Ascending aorta (tissue), 2 donors: ENCODE measurements around the gene TRABD2B. TPM values are rescaled to one million over a fixed set of nuclear protein-coding genes. Genes with fewer than 3 reads are reported as not detected.

Source experiments
- DNase-seq, 2 donors: peaks; one replicate each; pipeline ENCODE4 v3.0.0-alpha.2; 2019; ENCODE audit warnings: low spot score in 2 of 2
- H3K27ac ChIP-seq, 2 donors: fragments of 200-600 bp; sonication (generic); one replicate each; pipeline ENCODE4 v1.5.1; 2016 to 2017; ENCODE audit warnings: mild to moderate bottlenecking in 1 of 2
- H3K27me3 ChIP-seq: fragments of 200-600 bp; sonication (generic); one replicate; pipeline ENCODE4 v1.5.1; 2017
- H3K36me3 ChIP-seq, 2 donors: fragments of 200-600 bp; sonication (generic); one replicate each; pipeline ENCODE4 v1.5.1; 2016
- H3K4me1 ChIP-seq, 2 donors: fragments of 200-600 bp; sonication (generic); one replicate each; pipeline ENCODE4 v1.5.1; 2016 to 2017; ENCODE audit warnings: mild to moderate bottlenecking in 1 of 2
- H3K4me3 ChIP-seq, 2 donors: fragments of 200-600 bp; sonication (generic); one replicate each; pipeline ENCODE4 v1.5.1; 2016 to 2017; ENCODE audit warnings: mild to moderate bottlenecking in 1 of 2
- H3K9me3 ChIP-seq, 2 donors: fragments of 200-600 bp; sonication (generic); one replicate each; pipeline ENCODE4 v1.5.1; 2016
- intact Hi-C: fragments of 100-400 bp; cut with DNase I; formaldehyde crosslinking; loops from one replicate; pipeline ENCODE4 v1.15.1; 2023
- total RNA-seq: library from RNA; depleted of rRNA; stranded (reverse); fragments of >200 nt; gene quantifications from one replicate; pipeline ENCODE4 v1.1.0, GENCODE V29; 2016
- TF ChIP-seq, protein P1 (sequence below), 3 experiments: fragments of 200-600 bp in 2 of 3; fragments of 450-650 bp in 1 of 3; sonication (generic) in 2 of 3; IDR thresholded peaks; one replicate each; pipeline ENCODE4 v1.5.1; 2016 to 2019; ENCODE audit warnings: antibody characterized with exemption in 3 of 3, mild to moderate bottlenecking in 1 of 3, moderate library complexity in 1 of 3

The TRABD2B gene
- total RNA-seq, 1 donor from 2014 or later, result 7.9 TPM

DNA sequence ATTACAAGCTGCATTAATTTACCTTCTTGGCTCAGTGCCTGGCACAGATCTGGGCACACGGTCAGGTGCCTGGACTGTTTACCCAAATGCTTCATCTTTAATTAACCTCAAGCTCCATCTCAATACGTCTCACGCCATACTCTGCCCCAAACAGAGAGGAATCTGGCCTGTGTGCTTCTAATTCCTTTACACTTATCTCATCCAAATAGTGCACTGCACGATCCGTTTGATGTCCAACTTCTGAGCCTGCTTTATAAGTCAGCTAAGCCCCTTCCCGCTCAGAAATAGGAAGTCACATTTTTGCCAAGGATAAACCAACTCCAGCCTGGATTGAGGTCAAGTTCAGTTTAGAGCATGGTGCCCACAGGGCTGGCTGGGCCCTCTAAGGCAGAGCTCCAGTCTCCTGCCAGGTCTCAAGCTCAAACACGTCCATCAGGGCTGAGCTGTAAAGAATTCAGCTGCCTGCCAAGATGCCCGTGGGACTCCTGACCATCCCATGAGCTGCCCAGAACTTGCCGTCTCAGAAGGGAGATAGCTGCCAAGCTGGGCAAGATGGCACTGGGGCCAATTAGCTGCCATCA, 233.5 kb downstream of the TRABD2B start:
- intact Hi-C loops, result no loop called here
- H3K27ac ChIP-seq, result peak overlapping the region; percentile 63 to 71
- peaks cover 3 to 30% of the 10 kb centered on the region in 2 donors for H3K4me1 ChIP-seq
- H3K36me3 ChIP-seq, result no peaks in the 10 kb centered on the region
- H3K9me3 ChIP-seq, result no peaks in the 10 kb centered on the region
- DNase-seq, result no peak
- TF ChIP-seq, protein P1, sequence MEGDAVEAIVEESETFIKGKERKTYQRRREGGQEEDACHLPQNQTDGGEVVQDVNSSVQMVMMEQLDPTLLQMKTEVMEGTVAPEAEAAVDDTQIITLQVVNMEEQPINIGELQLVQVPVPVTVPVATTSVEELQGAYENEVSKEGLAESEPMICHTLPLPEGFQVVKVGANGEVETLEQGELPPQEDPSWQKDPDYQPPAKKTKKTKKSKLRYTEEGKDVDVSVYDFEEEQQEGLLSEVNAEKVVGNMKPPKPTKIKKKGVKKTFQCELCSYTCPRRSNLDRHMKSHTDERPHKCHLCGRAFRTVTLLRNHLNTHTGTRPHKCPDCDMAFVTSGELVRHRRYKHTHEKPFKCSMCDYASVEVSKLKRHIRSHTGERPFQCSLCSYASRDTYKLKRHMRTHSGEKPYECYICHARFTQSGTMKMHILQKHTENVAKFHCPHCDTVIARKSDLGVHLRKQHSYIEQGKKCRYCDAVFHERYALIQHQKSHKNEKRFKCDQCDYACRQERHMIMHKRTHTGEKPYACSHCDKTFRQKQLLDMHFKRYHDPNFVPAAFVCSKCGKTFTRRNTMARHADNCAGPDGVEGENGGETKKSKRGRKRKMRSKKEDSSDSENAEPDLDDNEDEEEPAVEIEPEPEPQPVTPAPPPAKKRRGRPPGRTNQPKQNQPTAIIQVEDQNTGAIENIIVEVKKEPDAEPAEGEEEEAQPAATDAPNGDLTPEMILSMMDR (IDR thresholded peaks at IDR 0.05), result no peak
- no peaks in the 10 kb centered on the region for H3K27me3 ChIP-seq
- H3K4me3 ChIP-seq, result no peak overlapping the region

DNA sequence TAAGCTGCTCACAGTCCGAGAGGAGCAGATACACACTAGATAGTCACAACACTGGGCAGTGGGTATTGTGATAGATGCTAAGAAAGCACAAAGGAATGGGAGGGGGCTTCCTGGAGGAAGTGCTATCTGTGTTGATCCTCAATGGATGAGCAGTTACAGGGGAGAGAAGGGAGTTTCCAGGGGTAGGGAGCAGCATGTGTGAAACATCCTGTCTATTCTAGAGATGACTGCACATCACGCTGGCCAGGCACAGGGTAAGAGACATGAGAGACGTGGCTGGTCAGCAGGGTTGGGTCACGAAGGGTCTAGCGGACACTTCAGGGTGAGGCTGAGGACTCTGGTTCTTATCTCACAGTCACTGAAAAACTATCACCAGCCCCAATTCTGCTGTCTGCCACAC, 235.2 kb downstream of the TRABD2B start:
- no peak for DNase-seq
- H3K36me3 ChIP-seq, result no peaks in the 10 kb centered on the region
- peak overlapping the region in 1 of 2 donors; percentile 63 for H3K27ac ChIP-seq
- H3K9me3 ChIP-seq, result no peaks in the 10 kb centered on the region
- H3K4me3 ChIP-seq, result no peak overlapping the region
- intact Hi-C loops, result no loop called here
- H3K4me1 ChIP-seq, result peaks cover 3 to 34% of the 10 kb centered on the region in 2 donors
- H3K27me3 ChIP-seq, result no peaks in the 10 kb centered on the region
- TF ChIP-seq, protein P1 (IDR thresholded peaks at IDR 0.05), result no peak

- no peak overlapping the region for H3K4me3 ChIP-seq
- TF ChIP-seq, protein P1 (IDR thresholded peaks at IDR 0.05), result no peak
- intact Hi-C loops, result no loop called here
- peaks cover 3 to 34% of the 10 kb centered on the region in 2 donors for H3K4me1 ChIP-seq
- H3K36me3 ChIP-seq, result no peaks in the 10 kb centered on the region
- H3K27me3 ChIP-seq, result no peaks in the 10 kb centered on the region
- DNase-seq, result no peak
- no peaks in the 10 kb centered on the region for H3K9me3 ChIP-seq
- peak overlapping the region; percentile 71 to 74 for H3K27ac ChIP-seq
Observed at GRCh38 chr1:47761201-47761930, 235.8 kb downstream of the TRABD2B start.

DNA sequence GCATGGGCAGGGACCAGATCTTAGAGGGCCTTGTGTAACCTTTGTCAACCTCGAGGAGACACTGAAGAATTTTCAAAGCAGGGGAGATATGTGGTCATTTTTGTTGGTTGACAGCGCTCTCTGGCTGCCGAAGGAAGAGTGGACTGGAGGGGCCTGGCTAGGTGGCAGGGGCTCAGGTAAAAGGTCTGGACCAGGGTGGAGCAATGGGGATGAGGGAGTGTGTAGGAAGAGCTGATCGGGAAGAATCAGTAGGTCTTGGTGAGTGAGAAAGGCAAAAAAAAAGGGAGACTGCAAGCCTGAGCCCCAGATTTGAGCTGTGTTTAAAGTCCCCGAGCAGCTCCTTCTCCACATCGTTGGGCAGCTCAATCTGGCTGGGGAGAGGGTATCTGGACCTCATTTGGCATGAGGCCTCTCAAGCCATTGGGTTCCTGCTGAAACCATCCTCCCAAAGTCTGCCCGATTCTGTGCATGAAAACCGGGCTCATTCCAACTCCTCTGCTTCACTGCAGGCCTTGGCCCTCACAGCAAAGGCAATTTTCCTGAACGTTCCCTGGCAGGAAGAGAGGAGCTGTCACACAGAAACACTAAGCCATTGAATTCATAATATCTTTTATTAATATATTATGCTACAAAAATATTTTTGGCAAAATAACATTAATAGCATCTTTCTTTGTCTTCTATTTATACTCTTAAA, 237.1 kb downstream of the TRABD2B start:
- intact Hi-C loops, result no loop called here
- TF ChIP-seq, protein P1 (IDR thresholded peaks at IDR 0.05), result peak in 1 of 3 experiments; percentile 35
- H3K4me1 ChIP-seq, result peaks cover 3 to 34% of the 10 kb centered on the region in 2 donors
- peak in 1 of 2 donors; percentile 62 for DNase-seq
- H3K4me3 ChIP-seq, result peak overlapping the region in 1 of 2 donors; percentile 17
- H3K36me3 ChIP-seq, result no peaks in the 10 kb centered on the region
- no peaks in the 10 kb centered on the region for H3K9me3 ChIP-seq
- H3K27ac ChIP-seq, result peak overlapping the region; percentile 71 to 74
- no peaks in the 10 kb centered on the region for H3K27me3 ChIP-seq

DNA sequence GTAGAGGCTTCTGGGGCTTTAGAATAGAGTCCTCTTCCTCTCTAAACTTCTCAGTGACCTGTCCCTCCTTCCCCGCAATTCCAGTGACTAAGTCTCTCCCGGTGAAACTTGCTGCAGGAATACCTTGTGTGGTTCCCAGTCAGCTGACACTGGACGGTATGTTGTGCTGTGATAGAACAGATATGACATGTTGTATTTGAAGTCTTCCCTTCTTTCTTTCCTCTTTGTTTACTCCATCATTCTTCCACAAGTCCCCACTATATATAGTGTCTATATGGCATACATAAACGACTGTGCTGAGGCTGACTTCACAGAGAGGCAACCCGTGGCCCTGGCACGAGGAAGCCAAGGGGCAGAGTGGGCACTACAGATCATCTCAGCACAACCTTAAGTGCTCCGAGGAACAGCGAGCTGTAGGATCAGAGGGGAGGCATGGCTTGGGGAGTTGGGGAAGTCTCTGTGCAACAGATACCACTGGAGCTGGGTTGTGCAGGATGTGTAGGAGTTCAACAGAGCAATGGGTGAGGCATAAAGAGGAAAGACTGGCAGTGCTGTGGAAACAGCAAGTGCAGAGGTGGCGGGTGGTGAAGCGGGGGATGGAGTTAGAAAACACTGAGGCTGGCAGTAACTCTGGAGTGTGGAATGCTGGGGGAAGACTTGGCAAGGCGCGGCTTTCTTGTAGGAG, 237.8 kb downstream of the TRABD2B start:
- peak in 1 of 2 donors; percentile 59 for DNase-seq
- Histone ChIP-seq H3K36me3 (no peaks in the 10 kb centered on the region), H3K27ac (peak overlapping the region; percentile 71 to 74), H3K9me3 (no peaks in the 10 kb centered on the region), H3K4me1 (peaks cover 3 to 34% of the 10 kb centered on the region in 2 donors), H3K4me3 (peak overlapping the region in 1 of 2 donors; percentile 17), H3K27me3 (no peaks in the 10 kb centered on the region)
- intact Hi-C loops, result no loop called here
- TF ChIP-seq, protein P1 (IDR thresholded peaks at IDR 0.05), result no peak
